MM.1S (cell line): Measurements from ENCODE around the gene EP400.

Experiments
- EZH2 ChIP-seq: fragments of 300-600 bp; sonication (generic); optimal IDR thresholded peaks from 2 replicates; pipeline ENCODE3; 2017; ENCODE audit warnings: low read depth, mild to moderate bottlenecking, antibody characterized with exemption, low read length, mixed read lengths
- TF ChIP-seq, protein P1 (sequence below): fragments of 300-600 bp; sonication (generic); IDR thresholded peaks from 2 replicates; pipeline ENCODE4 v1.5.1; 2016; ENCODE audit warnings: antibody characterized with exemption, low read length, mixed read lengths

DNA sequence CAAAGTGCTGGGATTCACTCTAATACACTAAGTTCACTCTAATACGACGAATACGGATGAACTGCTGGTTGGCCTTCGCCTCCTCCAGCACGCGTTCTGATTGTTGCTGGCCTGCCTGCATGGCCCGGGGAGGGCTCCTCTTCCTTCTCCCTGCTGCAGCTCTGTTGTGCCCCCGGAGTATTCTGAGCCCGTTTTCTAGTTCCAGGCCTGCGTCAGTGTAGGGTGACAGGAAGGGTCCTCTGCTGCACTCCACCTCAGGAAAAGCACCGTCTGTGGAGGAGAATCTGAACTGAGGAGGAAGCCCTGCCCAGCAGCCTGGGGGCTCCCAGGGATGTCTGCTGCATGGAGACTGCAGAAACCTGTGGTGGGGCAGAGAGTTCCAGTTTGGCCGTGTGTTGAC is 150.0 kb downstream of the EP400 start:
- TF ChIP-seq, protein P1, sequence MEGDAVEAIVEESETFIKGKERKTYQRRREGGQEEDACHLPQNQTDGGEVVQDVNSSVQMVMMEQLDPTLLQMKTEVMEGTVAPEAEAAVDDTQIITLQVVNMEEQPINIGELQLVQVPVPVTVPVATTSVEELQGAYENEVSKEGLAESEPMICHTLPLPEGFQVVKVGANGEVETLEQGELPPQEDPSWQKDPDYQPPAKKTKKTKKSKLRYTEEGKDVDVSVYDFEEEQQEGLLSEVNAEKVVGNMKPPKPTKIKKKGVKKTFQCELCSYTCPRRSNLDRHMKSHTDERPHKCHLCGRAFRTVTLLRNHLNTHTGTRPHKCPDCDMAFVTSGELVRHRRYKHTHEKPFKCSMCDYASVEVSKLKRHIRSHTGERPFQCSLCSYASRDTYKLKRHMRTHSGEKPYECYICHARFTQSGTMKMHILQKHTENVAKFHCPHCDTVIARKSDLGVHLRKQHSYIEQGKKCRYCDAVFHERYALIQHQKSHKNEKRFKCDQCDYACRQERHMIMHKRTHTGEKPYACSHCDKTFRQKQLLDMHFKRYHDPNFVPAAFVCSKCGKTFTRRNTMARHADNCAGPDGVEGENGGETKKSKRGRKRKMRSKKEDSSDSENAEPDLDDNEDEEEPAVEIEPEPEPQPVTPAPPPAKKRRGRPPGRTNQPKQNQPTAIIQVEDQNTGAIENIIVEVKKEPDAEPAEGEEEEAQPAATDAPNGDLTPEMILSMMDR, result no peak
- TF ChIP-seq EZH2, result no peak
